GM18508 (cell line): ENCODE results near the gene UGGT2.
"Not testable (repeated sequence)": the region's sequence is repeated elsewhere in the genome, so short reads cannot be mapped to it uniquely, and the experiment has no call there.

ENCODE experiments used
- ATAC-seq: cut with Tn5 transposase; IDR thresholded peaks from one replicate; pipeline ENCODE4 v1.9.1; 2021; ENCODE audit warnings: moderate number of reproducible peaks; ENCODE audit not compliant: insufficient read depth, unreplicated experiment

UGGT2 gene

GRCh38 chr13:95763601-95764000 is 289.6 kb downstream of the UGGT2 start:
- no peak for ATAC-seq

GRCh38 chr13:95762626-95763025 is 290.6 kb downstream of the UGGT2 start:
- not testable (repeated sequence) for ATAC-seq

DNA sequence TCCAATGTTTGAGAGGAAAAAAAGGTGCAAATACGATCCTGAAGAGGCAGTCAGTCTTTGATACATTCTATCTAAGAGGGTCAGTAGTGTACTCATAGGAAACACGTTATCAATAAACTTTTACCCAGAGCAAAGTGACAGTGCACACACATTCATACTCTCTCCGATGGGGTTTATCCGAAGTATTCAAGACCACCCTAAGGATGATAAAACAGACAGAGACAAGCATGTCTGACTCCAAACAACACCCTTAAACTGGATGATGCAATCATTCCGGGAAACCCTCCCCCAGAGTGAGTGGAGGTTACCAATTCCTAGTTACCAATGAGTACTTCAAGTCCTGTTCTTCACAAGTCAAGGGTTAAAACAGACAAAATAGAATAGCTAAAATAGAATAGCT is 297.1 kb downstream of the UGGT2 start:
- ATAC-seq, result no peak

DNA sequence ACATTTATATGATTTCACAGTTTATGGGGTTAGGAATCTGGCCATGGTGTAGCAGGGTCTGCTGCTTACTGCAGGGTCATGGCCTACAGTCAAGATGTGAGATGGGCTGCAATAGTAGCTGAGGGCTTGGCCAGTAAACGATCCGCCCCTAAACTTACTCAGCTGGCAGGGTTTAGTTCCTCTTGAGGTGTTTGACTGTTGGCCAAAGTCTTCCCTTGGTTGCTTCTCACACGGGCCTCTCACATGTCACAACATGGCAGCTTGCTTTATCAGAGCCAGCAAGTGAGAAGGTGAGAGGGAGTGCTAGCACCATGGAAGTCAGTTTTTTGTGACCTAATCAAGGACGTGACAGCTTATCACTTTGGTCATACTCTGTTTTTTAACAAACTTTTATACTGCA is 299.1 kb downstream of the UGGT2 start:
- no peak for ATAC-seq

DNA sequence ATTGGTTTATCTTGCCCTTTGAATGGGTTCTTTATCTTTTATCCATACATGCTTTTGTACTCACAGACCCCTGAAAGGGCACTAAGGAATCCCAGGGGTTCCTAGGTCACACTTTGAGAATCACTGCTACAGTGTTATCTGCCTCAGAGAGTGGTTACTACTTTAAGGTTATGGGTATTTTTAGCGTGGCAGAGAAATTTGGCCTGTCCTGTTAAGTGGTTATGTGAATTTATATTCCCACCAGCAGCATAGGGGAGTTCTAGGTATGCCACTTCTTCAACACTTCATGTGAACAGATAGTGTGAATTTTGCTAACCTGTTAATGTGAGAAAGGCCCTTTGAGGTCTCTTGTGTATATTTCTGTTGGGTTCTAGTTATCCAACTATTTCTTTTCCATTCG is 300.5 kb downstream of the UGGT2 start:
- no peak for ATAC-seq
